ENCODE measurements around the gene REC114. TPM values are rescaled to one million over a fixed set of nuclear protein-coding genes. Genes with fewer than 3 reads are reported as not detected.

REC114 gene
- total and polyA plus RNA-seq, 2 of the 8 experiments (the other 6 are each of a cell fraction or from before 2014, with no cell fraction given) = 0.12 TPM; not detected in 1

DNA sequence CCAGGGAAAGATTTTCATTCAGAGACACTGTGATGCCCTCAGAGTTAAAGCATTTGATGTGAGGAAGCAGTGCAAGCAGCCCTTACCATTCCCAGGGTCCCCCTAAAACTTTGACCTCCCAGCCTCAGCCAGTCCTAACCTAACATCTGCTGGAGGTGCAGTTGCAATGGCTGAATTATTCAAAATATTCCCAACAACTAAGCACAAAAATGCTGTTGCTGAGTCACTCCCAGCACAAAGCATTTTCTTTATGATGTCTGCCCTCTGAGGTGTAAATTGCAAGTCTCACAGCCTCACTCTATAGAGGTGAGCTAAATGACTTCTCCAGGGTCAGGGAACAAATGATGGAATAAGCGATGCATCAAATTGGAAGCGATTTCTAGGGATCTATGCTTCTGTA is 6.4 kb upstream of the REC114 start:
- CTCF ChIA-PET (ENCODE audit: partially characterized antibody) = interaction anchor here (0.6 kb wide), 1 partner anchor 615 kb away, joined by 3 read pairs; no protein-coding TSS in a partner anchor
- Histone ChIP-seq H3K23ac (ENCODE audit: insufficient read length) (no peak overlapping the region), H3K4me2 (ENCODE audit: insufficient read depth in 1 of 2, low read depth in 2 of 2, low read length in 2 of 2) (no peak overlapping the region), H4K5ac (ENCODE audit: insufficient read length, low read depth, low read length) (no peak overlapping the region), H2AFZ (ENCODE audit: low read length) (peak overlapping the region; percentile 55; the same call in 1 of the 2 replicates), H3K4me3 (ENCODE audit: extremely low read depth in 1 of 4, insufficient read depth in 2 of 4, low read depth in 3 of 4, low read length in 4 of 4) (no peak overlapping the region), H3K27ac (ENCODE audit: low read depth, low read length) (no peak overlapping the region), H3K36me3 (ENCODE audit: control insufficient read depth in 2 of 4, insufficient read depth in 4 of 4, low read length in 3 of 4) (no peaks in the 10 kb centered on the region), H2BK20ac (ENCODE audit: low read length) (no peak overlapping the region), H3K79me2 (ENCODE audit: control insufficient read depth in 1 of 2, insufficient read depth in 2 of 2, low read length in 2 of 2) (no peaks in the 10 kb centered on the region), H2BK12ac (ENCODE audit: low read depth, low read length) (no peak overlapping the region), H3K9ac (replicated peaks in 1 of 4; ENCODE audit: extremely low read depth in 1 of 4, low read depth in 3 of 4, low read length in 3 of 4) (no peak overlapping the region), H3K9me3 (ENCODE audit: insufficient read depth in 2 of 2, low read depth in 1 of 2, low read length in 1 of 2) (no peaks in the 10 kb centered on the region), H4K8ac (ENCODE audit: extremely low read depth, insufficient read depth, low read length) (no peak overlapping the region), H3K4me1 (replicated peaks in 1 of 4; ENCODE audit: control insufficient read depth in 3 of 4, insufficient read depth in 4 of 4, low read length in 3 of 4) (peaks cover 0 to 7% (median 0%) of the 10 kb centered on the region in 4 experiments; a peak in 1 of 7 replicates), H3K23me2 (ENCODE audit: low read depth, low read length) (no peaks in the 10 kb centered on the region), H2BK15ac (ENCODE audit: low read length) (no peak overlapping the region), H3K27me3 (replicated peaks in 1 of 4; ENCODE audit: control insufficient read depth in 3 of 4, extremely low read depth in 1 of 4, insufficient read depth in 3 of 4, low read length in 3 of 4) (no peaks in the 10 kb centered on the region), H2BK120ac (replicated peaks; ENCODE audit: low read depth, low read length) (no peak overlapping the region), H3K18ac (ENCODE audit: extremely low read depth, low read length) (no peak overlapping the region), H2AK5ac (ENCODE audit: low read depth, low read length) (no peak overlapping the region), H4K91ac (replicated peaks; ENCODE audit: insufficient read length, low read length) (no peak overlapping the region), H4K20me1 (replicated peaks in 1 of 2; ENCODE audit: control insufficient read depth in 1 of 2, insufficient read depth in 2 of 2, low read length in 2 of 2) (no peaks in the 10 kb centered on the region), H3K14ac (ENCODE audit: insufficient read length) (no peak overlapping the region), H2BK5ac (ENCODE audit: low read depth, low read length) (no peak overlapping the region), H3K4ac (replicated peaks; ENCODE audit: insufficient read length, low read depth, low read length) (peak overlapping the region; percentile 32), H3K56ac (replicated peaks; ENCODE audit: insufficient read length, low read depth, low read length) (no peak overlapping the region), H3K79me1 (ENCODE audit: low read depth, low read length) (no peaks in the 10 kb centered on the region)
- 86% methylated on average over 2 of the region's 2 CpGs; no CpG with 5 or more reads in 1 of the 2 experiments for WGBS, 2 experiments (ENCODE audit: extremely low coverage in 1 of 2, insufficient coverage in 1 of 2, insufficient read length in 1 of 2, insufficient replicate concordance in 2 of 2, low coverage in 1 of 2, low lambda C conversion rate in 2 of 2, missing lambda C conversion rate in 1 of 2)
- FAIRE-seq (no peak), DNase-seq (ENCODE audit: low read depth in 1 of 2, low spot score in 2 of 2) (no peak)
- peak; percentile 6; the same call in 1 of the 2 replicates for TF ChIP-seq MAFK (IDR thresholded peaks at IDR 0.05; ENCODE audit: low read depth, low read length)
- TF ChIP-seq CEBPB (IDR thresholded peaks at IDR 0.05; ENCODE audit: low read depth, low read length) = no peak
- POLR2A ChIA-PET (ENCODE audit: partially characterized antibody) = no interaction called here
